Measurements from ENCODE around the gene FKBP10. TPM values are rescaled to one million over a fixed set of nuclear protein-coding genes. Genes with fewer than 3 reads are reported as not detected.
A peak's percentile ranks its signal among the peaks of the same experiment; 100 is the strongest.

FKBP10 gene
- total RNA-seq, 6 experiments from 2014 or later, result 417 to 500 (median 442) TPM

- H3K27ac Mint-ChIP-seq, result no peak overlapping the region
- H3K4me3 Mint-ChIP-seq, result peak overlapping the region; percentile 43; the same call in 1 of the 2 replicates
- H3K9me3 Mint-ChIP-seq, result no peaks in the 10 kb centered on the region
- no peak for DNase-seq
- no peaks in the 10 kb centered on the region for H3K36me3 Mint-ChIP-seq (ENCODE audit: low read depth)
- no peak for TF ChIP-seq CTCF (IDR thresholded peaks at IDR 0.05)
- peaks cover 13% of the 10 kb centered on the region for H3K4me1 Mint-ChIP-seq (ENCODE audit: low read depth)
- H3K27me3 Mint-ChIP-seq (ENCODE audit: insufficient read depth), result peaks cover 26% of the 10 kb centered on the region
These were observed 27.5 kb upstream of the FKBP10 start for GRCh38 chr17:41785091-41785858.

GRCh38 chr17:41785859-41786226, 27.0 kb upstream of the FKBP10 start:
- peaks cover 26% of the 10 kb centered on the region for H3K27me3 Mint-ChIP-seq (ENCODE audit: insufficient read depth)
- no peaks in the 10 kb centered on the region for H3K36me3 Mint-ChIP-seq (ENCODE audit: low read depth)
- no peak for DNase-seq
- 0 out of 2 replicates have a peak overlapping the region, but pooled peaks have one; percentile 43 for H3K4me3 Mint-ChIP-seq
- H3K27ac Mint-ChIP-seq, result no peak overlapping the region
- no peak for TF ChIP-seq CTCF (IDR thresholded peaks at IDR 0.05)
- H3K9me3 Mint-ChIP-seq, result no peaks in the 10 kb centered on the region
- H3K4me1 Mint-ChIP-seq (ENCODE audit: low read depth), result peaks cover 13% of the 10 kb centered on the region

- DNase-seq, result peak; percentile 98
- H3K27me3 Mint-ChIP-seq (ENCODE audit: insufficient read depth), result peaks cover 26% of the 10 kb centered on the region
- no peak within 1 kb of the TSS for H3K27ac Mint-ChIP-seq
- peak; percentile 77 for TF ChIP-seq CTCF (IDR thresholded peaks at IDR 0.05)
- peak within 1 kb of the TSS; percentile 43 for H3K4me3 Mint-ChIP-seq
- H3K36me3 Mint-ChIP-seq (ENCODE audit: low read depth), result no peaks in the 10 kb centered on the region
- H3K9me3 Mint-ChIP-seq, result no peaks in the 10 kb centered on the region
- H3K4me1 Mint-ChIP-seq (ENCODE audit: low read depth), result peaks cover 13% of the 10 kb centered on the region
These were observed 26.4 kb upstream of the FKBP10 start, which contains the start of gene JUP for GRCh38 chr17:41786227-41787020. Gene JUP (minus strand): TSS chr17:41786711. CDS start chr17:41771854, 14,857 bp downstream.

- no peak for DNase-seq
- Mint-ChIP-seq H3K27me3 (ENCODE audit: insufficient read depth) (peaks cover 26% of the 10 kb centered on the region), H3K27ac (no peak overlapping the region), H3K4me3 (peak overlapping the region; percentile 26; the same call in 1 of the 2 replicates), H3K4me1 (ENCODE audit: low read depth) (peaks cover 13% of the 10 kb centered on the region), H3K36me3 (ENCODE audit: low read depth) (no peaks in the 10 kb centered on the region), H3K9me3 (no peaks in the 10 kb centered on the region)
- no peak for TF ChIP-seq CTCF (IDR thresholded peaks at IDR 0.05)
These were observed 25.8 kb upstream of the FKBP10 start for GRCh38 chr17:41787021-41787418.

GRCh38 chr17:41792845-41793783, 19.7 kb upstream of the FKBP10 start:
- peaks cover 17% of the 10 kb centered on the region for H3K27me3 Mint-ChIP-seq (ENCODE audit: insufficient read depth)
- no peak for DNase-seq
- H3K4me1 Mint-ChIP-seq (ENCODE audit: low read depth), result peaks cover 13% of the 10 kb centered on the region
- H3K36me3 Mint-ChIP-seq (ENCODE audit: low read depth), result no peaks in the 10 kb centered on the region
- peak overlapping the region; percentile 9; the same call in 1 of the 2 replicates for H3K4me3 Mint-ChIP-seq
- TF ChIP-seq CTCF (IDR thresholded peaks at IDR 0.05), result no peak
- H3K27ac Mint-ChIP-seq, result peak overlapping the region; percentile 22
- H3K9me3 Mint-ChIP-seq, result no peaks in the 10 kb centered on the region

Data from HFFc6 (cell line).